Measurements from ENCODE around the gene PGAP3. TPM values are rescaled to one million over a fixed set of nuclear protein-coding genes. Genes with fewer than 3 reads are reported as not detected.

PGAP3 gene, protein sequence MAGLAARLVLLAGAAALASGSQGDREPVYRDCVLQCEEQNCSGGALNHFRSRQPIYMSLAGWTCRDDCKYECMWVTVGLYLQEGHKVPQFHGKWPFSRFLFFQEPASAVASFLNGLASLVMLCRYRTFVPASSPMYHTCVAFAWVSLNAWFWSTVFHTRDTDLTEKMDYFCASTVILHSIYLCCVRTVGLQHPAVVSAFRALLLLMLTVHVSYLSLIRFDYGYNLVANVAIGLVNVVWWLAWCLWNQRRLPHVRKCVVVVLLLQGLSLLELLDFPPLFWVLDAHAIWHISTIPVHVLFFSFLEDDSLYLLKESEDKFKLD
- 1.3 and 3.5 TPM in 2 replicates for polyA plus RNA-seq

DNA sequence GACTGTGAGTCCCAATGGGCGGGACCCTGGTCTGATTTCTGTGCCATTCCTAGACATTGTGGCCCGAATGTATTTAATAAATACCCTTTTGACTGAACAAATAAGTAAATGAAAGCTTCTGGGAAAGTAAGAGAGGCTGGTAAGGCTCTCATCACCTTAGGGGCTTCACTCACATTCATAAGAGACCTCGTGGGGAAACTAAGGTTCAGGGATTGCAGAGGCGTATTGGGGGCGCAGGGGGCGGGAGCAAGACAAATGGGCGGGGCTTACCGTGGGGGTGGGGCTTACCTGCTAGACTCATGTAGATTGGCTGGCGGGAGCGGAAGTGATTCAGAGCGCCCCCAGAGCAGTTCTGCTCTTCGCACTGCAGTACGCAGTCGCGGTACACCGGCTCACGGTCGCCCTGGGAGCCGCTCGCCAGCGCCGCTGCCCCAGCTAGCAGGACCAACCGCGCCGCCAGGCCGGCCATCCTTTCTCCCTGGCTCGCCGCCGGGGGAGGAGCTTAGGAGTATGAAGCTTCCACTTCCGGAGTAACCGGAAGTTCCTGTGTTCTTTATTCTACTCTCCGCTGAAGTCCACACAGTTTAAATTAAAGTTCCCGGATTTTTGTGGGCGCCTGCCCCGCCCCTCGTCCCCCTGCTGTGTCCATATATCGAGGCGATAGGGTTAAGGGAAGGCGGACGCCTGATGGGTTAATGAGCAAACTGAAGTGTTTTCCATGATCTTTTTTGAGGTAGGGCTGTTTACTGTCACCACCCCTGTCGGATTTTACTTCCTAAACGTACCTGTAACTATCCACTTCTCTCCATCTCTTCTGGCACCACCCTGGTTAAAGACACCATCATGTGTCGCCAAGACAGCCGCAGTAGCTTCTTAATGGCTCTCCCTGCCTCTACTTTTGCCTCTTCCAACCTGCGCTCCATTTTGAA, at the start of gene PGAP3:
TSS of gene PGAP3 (minus strand) at position 512 of the 929 bp plus-strand sequence. CDS start at position 469, 43 bp downstream.

DNA sequence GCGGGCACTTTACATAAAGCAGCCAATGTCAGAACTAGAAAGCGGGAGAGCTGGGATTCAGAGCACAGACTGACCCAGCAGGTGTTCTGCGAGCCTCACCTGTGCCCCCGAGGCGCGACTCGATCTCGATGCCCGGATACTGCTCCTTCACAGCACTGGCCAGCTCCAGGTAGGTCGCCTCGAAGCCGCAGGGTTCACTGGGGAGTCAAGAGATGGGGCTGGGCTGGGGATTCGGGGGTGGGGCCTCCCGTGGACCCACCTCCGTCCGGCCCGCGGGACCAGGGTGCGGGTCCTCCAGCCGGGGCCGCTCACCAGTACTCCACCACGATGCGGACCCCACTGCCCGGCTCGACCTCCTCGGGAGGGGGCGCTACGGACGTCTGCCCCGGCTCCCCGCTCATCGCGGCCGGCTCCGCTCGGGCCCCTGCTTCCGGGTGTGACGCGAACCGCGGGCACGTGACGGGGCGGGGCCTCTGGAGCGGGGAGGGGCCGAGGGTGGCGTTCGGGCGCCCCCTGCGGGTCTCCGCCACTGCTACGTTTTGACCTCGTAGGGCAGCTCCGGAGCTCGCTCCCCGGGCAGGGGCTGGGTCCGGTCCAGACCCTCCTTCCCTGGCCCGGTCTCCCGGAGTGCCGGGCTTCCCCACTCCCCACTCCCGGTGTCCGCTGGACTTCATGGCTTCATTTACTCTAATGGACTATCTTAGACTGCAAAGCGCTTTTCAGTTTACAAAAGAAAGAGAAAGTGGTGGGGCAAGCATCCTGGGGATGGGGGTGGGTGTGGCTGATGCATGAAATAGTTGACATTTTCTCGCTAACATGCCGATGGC, 42.5 kb upstream of the PGAP3 start, which contains the start of gene MIEN1:
TSS of gene MIEN1 (minus strand) at position 438 of the 827 bp plus-strand sequence. CDS start at position 401, 37 bp downstream.

DNA sequence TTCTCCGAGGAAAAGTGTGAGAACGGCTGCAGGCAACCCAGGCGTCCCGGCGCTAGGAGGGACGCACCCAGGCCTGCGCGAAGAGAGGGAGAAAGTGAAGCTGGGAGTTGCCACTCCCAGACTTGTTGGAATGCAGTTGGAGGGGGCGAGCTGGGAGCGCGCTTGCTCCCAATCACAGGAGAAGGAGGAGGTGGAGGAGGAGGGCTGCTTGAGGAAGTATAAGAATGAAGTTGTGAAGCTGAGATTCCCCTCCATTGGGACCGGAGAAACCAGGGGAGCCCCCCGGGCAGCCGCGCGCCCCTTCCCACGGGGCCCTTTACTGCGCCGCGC, 11.9 kb upstream of the PGAP3 start, which contains the start of gene ERBB2:
TSS of gene ERBB2 (plus strand) at position 247 of the 330 bp plus-strand sequence. CDS start 175 bp downstream, outside the sequence.

DNA sequence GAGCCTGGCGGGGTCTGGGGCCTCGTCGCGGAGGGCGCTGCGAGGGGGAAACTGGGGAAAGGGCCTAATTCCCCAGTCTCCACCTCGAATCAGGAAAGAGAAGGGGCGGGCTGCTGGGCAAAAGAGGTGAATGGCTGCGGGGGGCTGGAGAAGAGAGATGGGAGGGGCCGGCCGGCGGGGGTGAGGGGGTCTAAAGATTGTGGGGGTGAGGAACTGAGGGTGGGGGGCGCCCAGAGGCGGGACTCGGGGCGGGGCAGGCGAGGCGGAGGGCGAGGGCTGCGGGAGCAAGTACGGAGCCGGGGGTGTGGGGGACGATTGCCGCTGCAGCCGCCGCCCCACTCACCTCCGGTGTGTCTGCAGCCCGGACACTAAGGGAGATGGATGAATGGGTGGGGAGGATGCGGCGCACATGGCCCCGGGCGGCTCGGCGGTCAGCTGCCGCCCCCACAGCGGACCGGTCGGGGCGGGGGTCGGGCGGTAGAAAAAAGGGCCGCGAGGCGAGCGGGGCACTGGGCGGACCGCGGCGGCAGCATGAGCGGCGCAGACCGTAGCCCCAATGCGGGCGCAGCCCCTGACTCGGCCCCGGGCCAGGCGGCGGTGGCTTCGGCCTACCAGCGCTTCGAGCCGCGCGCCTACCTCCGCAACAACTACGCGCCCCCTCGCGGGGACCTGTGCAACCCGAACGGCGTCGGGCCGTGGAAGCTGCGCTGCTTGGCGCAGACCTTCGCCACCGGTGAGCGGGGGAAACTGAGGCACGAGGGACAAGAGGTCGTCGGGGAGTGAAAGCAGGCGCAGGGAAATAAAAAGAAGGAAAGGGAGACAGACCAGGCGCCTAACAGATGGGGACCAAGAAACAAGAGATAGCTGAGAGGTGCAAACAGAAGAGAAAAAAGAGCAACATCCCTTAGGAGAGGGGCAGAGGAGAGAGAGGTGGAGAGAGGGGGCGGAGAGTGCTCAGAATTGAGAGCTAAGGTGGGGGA, 19.6 kb downstream of the PGAP3 start, which contains the start of gene PNMT:
TSS of gene PNMT (plus strand) at position 509 of the 980 bp plus-strand sequence. CDS start at position 532, 23 bp downstream.

DNA sequence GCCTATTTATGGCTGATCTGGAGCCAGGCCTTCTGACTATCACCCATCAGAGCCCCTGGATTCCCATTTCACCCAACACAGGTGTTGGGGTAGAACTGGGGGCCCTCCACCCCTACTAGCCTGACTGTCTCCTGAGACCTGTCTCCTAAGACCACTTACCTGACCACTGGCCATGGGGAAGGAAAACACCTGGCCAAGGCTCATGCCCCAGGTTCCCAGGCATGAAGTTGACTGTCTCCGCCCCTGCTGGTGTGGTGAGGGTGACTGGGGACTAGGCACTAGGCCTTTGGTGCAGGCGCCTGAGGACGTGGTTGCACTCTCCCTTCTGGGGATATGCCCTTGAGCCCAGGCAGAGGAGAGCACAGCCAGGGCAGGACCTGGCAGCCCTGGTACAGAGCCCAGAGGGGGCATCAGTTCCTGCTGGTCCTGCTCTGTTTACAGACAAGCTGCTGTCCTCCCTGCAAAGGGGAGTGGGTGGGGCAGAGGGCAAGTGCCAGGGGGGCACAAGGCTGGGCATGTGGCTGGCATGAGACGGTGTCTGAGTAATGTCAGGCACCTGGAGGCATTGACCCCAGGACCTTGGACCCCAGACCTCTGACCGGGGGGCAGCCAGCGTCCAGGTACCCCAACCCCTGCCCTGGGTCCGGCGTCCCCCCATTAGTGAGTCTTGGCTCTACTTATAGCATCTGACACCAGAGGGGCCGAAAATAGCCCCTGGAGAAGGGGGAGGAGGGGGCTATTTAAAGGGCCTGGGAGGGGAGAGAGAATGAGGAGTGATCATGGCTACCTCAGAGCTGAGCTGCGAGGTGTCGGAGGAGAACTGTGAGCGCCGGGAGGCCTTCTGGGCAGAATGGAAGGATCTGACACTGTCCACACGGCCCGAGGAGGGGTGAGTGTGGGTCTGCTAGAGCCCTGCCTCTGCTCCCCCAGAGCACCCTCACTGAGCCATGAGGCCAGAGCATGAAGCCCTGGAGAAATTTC, 23.0 kb downstream of the PGAP3 start, which contains the start of gene TCAP:
TSS of gene TCAP (plus strand) at position 769 of the 981 bp plus-strand sequence. CDS start at position 780, 11 bp downstream.

DNA sequence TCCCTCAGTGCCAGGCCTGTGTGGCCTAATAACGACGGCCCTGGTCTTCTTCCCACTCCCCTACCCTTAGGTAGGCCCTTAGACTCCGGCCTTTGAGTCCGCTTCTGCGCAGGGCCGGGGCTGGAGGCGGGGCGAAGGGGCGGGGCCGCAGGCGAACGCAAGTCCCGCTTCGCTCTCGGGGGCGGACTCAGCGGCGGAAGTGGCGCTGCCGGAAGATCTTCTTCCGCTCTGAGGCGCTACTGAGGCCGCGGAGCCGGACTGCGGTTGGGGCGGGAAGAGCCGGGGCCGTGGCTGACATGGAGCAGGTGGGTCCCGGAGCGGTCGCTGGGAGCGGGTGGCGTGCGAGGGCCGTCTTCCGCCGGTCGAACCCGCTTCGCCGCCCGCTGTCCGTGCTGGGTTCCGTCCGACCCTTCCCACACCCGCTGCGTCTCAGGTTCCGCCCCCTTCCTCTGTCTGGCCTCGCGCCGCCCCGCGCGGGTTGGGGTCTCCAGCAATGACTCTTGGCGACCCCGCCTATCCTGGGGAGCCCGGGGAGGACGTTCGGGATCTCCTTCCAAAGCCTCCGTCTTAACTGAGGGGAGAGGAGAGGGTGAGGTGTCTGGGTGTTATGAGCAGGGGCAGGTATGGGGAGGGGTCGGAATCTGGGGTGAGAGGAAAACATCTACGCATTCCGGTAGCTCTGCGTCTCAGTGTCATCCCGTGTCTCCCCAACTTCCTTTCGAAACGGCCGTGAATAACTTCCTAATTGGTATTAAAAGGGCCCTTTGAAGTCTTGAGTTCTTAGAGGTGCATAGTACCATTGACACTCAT, 50.7 kb downstream of the PGAP3 start, which contains the start of gene STARD3:
TSS of gene STARD3 (plus strand) at position 218 of the 810 bp plus-strand sequence. CDS start 16,388 bp downstream, outside the sequence.

DNA sequence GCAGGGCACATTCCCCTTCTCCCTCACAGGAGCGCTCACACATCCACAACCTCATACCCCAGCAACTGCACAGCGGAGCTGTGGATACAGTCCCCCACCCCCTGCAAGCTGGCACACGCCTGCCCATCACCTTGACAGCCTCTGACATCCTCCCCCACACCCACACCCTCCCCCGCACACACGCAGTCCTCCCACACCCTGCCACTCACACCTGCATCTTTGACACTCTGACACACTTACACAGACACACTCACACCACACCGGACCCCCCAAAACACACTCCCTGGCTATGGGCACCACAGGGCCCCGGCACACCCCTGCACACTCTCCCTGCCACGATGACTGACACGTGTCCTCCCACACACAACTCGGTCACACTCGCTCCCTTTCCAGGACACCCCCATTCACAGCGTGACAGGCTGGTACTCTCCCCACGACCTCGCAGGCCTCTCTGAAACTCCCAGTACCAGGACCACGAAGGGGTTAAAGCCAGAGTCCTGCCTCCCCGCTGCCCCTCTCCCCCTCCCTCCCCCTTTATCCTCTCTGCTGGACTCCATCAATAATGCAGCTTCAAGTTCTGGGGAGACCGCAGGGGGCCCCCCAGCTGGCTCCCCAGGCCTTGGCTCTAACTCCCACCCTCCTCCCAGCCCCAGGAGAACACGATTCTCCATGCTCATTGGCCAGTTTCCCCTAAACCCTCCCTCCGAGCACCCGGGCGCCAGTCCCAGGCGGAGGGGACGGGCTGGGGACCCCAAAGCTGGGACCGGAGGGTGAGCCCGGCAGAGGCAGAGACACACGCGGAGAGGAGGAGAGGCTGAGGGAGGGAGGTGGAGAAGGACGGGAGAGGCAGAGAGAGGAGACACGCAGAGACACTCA, 61.4 kb downstream of the PGAP3 start, which contains the start of gene PPP1R1B:
TSS of gene PPP1R1B (plus strand) at position 782 of the 876 bp plus-strand sequence. CDS start 441 bp downstream, outside the sequence.

Other genes with a start within 250 kb of the PGAP3 start
- 4.2 and 4.3 TPM in 2 replicates for gene MED1, start 236.8 kb downstream of the PGAP3 start, polyA plus RNA-seq
- gene CDK12, start 226.6 kb downstream of the PGAP3 start, polyA plus RNA-seq, result 4.1 and 4.6 TPM in 2 replicates
- 0.36 and 2.9 TPM in 2 replicates for gene NEUROD2, start 80.1 kb downstream of the PGAP3 start, polyA plus RNA-seq
- 272 and 400 TPM in 2 replicates for gene PPP1R1B, start 61.1 kb downstream of the PGAP3 start, polyA plus RNA-seq
- 0.32 and 1.5 TPM in 2 replicates for gene STARD3, start 50.9 kb downstream of the PGAP3 start, polyA plus RNA-seq
- gene TCAP, start 22.7 kb downstream of the PGAP3 start, polyA plus RNA-seq, result 0.14 TPM in 1 of 2 replicates, not detected in the other
- 0.20 and 1.0 TPM in 2 replicates for gene PNMT, start 19.6 kb downstream of the PGAP3 start, polyA plus RNA-seq
- gene ERBB2, start 12.0 kb upstream of the PGAP3 start, polyA plus RNA-seq, result 0.39 and 1.8 TPM in 2 replicates
- gene MIEN1, start 42.5 kb upstream of the PGAP3 start, polyA plus RNA-seq, result 127 and 130 TPM in 2 replicates
- gene GRB7, start 49.9 kb upstream of the PGAP3 start, polyA plus RNA-seq, result not detected in 2 replicates
- gene IKZF3, start 176.3 kb upstream of the PGAP3 start, polyA plus RNA-seq, result 0.10 TPM in 1 of 2 replicates, not detected in the other
- not detected in 2 replicates for gene ZPBP2, start 180.1 kb upstream of the PGAP3 start, polyA plus RNA-seq
- 2.9 TPM in 1 of 2 replicates, not detected in the other for gene GSDMB, start 230.6 kb upstream of the PGAP3 start, polyA plus RNA-seq
- 32.9 and 42.7 TPM in 2 replicates for gene ORMDL3, start 239.5 kb upstream of the PGAP3 start, polyA plus RNA-seq
- not detected in 2 replicates for gene LRRC3C, start 239.7 kb upstream of the PGAP3 start, polyA plus RNA-seq